Measurements from ENCODE around the gene MDH1. TPM values are rescaled to one million over a fixed set of nuclear protein-coding genes. Genes with fewer than 3 reads are reported as not detected.

The MDH1 gene
- total and polyA plus RNA-seq, 2 donors (not counting 1 experiment from before 2014, with no cell fraction given) = 65.7 to 87.8 TPM

DNA sequence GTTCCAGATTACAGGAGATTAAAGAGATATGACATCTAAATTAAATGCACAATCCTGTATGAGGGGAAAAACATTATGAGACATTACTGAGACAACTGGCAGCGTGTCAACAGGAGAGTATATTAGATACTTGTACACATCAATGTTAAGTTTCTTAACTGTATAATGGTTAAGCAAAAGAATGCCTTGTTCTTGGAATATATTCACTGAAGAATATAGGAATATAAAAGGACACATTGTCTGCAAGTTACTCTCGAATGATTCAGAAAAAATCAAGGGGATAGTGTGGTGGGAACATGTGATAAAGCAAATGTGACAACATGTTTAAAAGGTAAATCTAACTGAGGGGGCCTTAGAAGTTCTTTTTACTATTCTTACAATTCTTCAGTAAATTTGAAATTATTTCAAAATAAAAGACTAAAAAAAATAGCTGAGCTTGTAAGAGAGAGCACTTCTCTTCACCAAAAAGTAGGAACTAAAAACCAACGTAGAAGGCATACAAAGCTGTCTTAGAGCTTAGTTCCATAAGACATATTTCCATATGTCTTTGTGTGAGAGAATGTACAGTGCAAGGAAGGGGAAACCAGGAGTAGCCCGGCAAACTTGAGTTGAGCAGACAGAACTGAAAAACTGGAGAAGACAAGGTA lies 8.0 kb upstream of the MDH1 start:
- ChIA-PET CTCF (no interaction called here), POLR2A (no interaction called here)
- intact Hi-C loops (cut with micrococcal nuclease) = loop anchor here (10.0 kb wide), 1 partner anchor 1854 kb away; the partner anchor contains the start of gene SPRED2
- DNase-seq (no peak), ATAC-seq (ENCODE audit: low read depth) (no peak)
- H3K27me3 Mint-ChIP-seq = no peaks in the 10 kb centered on the region
- H3K4me2 ChIP-seq (replicated peaks; ENCODE audit: low read depth, low read length, poor library complexity, severe bottlenecking) = no peak overlapping the region
- H3K27me3 ChIP-seq (replicated peaks in 1 of 4; ENCODE audit: control extremely low read depth in 1 of 4, control insufficient read depth in 3 of 4, insufficient read depth in 4 of 4, low read length in 3 of 4) = no peaks in the 10 kb centered on the region
- no peaks in the 10 kb centered on the region for H3K36me3 ChIP-seq (replicated peaks in 1 of 2; ENCODE audit: control extremely low read depth in 1 of 2, control insufficient read depth in 1 of 2, extremely low read depth in 1 of 2, insufficient read depth in 2 of 2, low read length in 1 of 2)
- no peaks in the 10 kb centered on the region for H3K9me3 ChIP-seq (ENCODE audit: control extremely low read depth in 1 of 3, control insufficient read depth in 2 of 3, insufficient read depth in 1 of 3, low read length in 2 of 3)
- H3K79me2 ChIP-seq (ENCODE audit: control insufficient read depth, insufficient read depth, low read length) = peaks cover 69% of the 10 kb centered on the region
- peaks cover 3% of the 10 kb centered on the region for H4K20me1 ChIP-seq (ENCODE audit: control insufficient read depth, insufficient read depth, low read length, poor library complexity, severe bottlenecking)
- H3K9ac ChIP-seq (ENCODE audit: low read length) = no peak overlapping the region
- no CpG with 5 or more reads among the region's 4 CpGs for WGBS (ENCODE audit: insufficient coverage)
- H3K27ac ChIP-seq (ENCODE audit: low read length in 2 of 2) = no peak overlapping the region
- no peaks in the 10 kb centered on the region for H3K9me3 Mint-ChIP-seq (ENCODE audit: insufficient read depth)
- no peak overlapping the region for H2AFZ ChIP-seq (ENCODE audit: insufficient read depth, low read depth, low read length, poor library complexity, severe bottlenecking)
- H3K27ac Mint-ChIP-seq = no peak overlapping the region
- no peak overlapping the region for H3K4me3 Mint-ChIP-seq
- H3K4me3 ChIP-seq (ENCODE audit: control extremely low read depth in 1 of 5, extremely low read depth in 1 of 5, insufficient read depth in 1 of 5, low read depth in 2 of 5, low read length in 4 of 5) = no peak overlapping the region
- H3K4me1 ChIP-seq (ENCODE audit: control insufficient read depth in 2 of 2, insufficient read depth in 2 of 2, low read length in 2 of 2) = no peaks in the 10 kb centered on the region
- TF ChIP-seq CTCF (IDR thresholded peaks at IDR 0.05) (no peak), EZH2 (IDR thresholded peaks at IDR 0.05; ENCODE audit: borderline replicate concordance, insufficient read depth, low read depth, low read length, poor library complexity, severe bottlenecking) (no peak)
- H3K4me1 Mint-ChIP-seq = peaks cover 3% of the 10 kb centered on the region

GRCh38 chr2:63581298-63581961 lies 7.3 kb upstream of the MDH1 start:
- Histone ChIP-seq H3K4me3 (ENCODE audit: control extremely low read depth in 1 of 5, extremely low read depth in 1 of 5, insufficient read depth in 1 of 5, low read depth in 2 of 5, low read length in 4 of 5) (no peak overlapping the region), H3K27me3 (replicated peaks in 1 of 4; ENCODE audit: control extremely low read depth in 1 of 4, control insufficient read depth in 3 of 4, insufficient read depth in 4 of 4, low read length in 3 of 4) (no peaks in the 10 kb centered on the region), H3K36me3 (replicated peaks in 1 of 2; ENCODE audit: control extremely low read depth in 1 of 2, control insufficient read depth in 1 of 2, extremely low read depth in 1 of 2, insufficient read depth in 2 of 2, low read length in 1 of 2) (no peaks in the 10 kb centered on the region), H3K4me1 (ENCODE audit: control insufficient read depth in 2 of 2, insufficient read depth in 2 of 2, low read length in 2 of 2) (no peaks in the 10 kb centered on the region), H3K9ac (ENCODE audit: low read length) (no peak overlapping the region), H3K27ac (ENCODE audit: low read length in 2 of 2) (no peak overlapping the region), H3K79me2 (ENCODE audit: control insufficient read depth, insufficient read depth, low read length) (peaks cover 65% of the 10 kb centered on the region), H4K20me1 (ENCODE audit: control insufficient read depth, insufficient read depth, low read length, poor library complexity, severe bottlenecking) (peaks cover 3% of the 10 kb centered on the region), H2AFZ (ENCODE audit: insufficient read depth, low read depth, low read length, poor library complexity, severe bottlenecking) (no peak overlapping the region), H3K4me2 (replicated peaks; ENCODE audit: low read depth, low read length, poor library complexity, severe bottlenecking) (no peak overlapping the region), H3K9me3 (ENCODE audit: control extremely low read depth in 1 of 3, control insufficient read depth in 2 of 3, insufficient read depth in 1 of 3, low read length in 2 of 3) (no peaks in the 10 kb centered on the region)
- H3K4me3 Mint-ChIP-seq = no peak overlapping the region
- no peaks in the 10 kb centered on the region for H3K27me3 Mint-ChIP-seq
- 100% methylated on average over 1 of the region's 5 CpGs for WGBS (ENCODE audit: insufficient coverage)
- POLR2A ChIA-PET = no interaction called here
- no peak for DNase-seq
- no peak overlapping the region for H3K27ac Mint-ChIP-seq
- H3K9me3 Mint-ChIP-seq (ENCODE audit: insufficient read depth) = no peaks in the 10 kb centered on the region
- CTCF ChIA-PET = no interaction called here
- intact Hi-C loops (cut with micrococcal nuclease) = loop anchor here (10.0 kb wide), 1 partner anchor 1853 kb away; the partner anchor contains the start of gene SPRED2
- TF ChIP-seq CTCF (IDR thresholded peaks at IDR 0.05) = no peak
- no peak for TF ChIP-seq EZH2 (IDR thresholded peaks at IDR 0.05; ENCODE audit: borderline replicate concordance, insufficient read depth, low read depth, low read length, poor library complexity, severe bottlenecking)
- peaks cover 3% of the 10 kb centered on the region for H3K4me1 Mint-ChIP-seq
- ATAC-seq (ENCODE audit: low read depth) = no peak

All from B cell (primary cell).